GM19328 (cell line): ENCODE results near the gene GLA.
A peak's percentile ranks its signal among the peaks of the same experiment; 100 is the strongest.

ENCODE experiments used
- ATAC-seq: cut with Tn5 transposase; IDR thresholded peaks from one replicate; pipeline ENCODE4 v1.9.1; 2021; ENCODE audit warnings: mild to moderate bottlenecking, moderate library complexity; ENCODE audit not compliant: unreplicated experiment

GLA gene

GRCh38 chrX:101398694-101399093 is 9.0 kb downstream of the GLA start:
- ATAC-seq, result no peak

- ATAC-seq, result no peak
These were observed 9.9 kb downstream of the GLA start for GRCh38 chrX:101397779-101398178.

- ATAC-seq, result no peak
These were observed 11.9 kb downstream of the GLA start for GRCh38 chrX:101395789-101396188.

- ATAC-seq, result no peak
These were observed 13.4 kb downstream of the GLA start for GRCh38 chrX:101394372-101394771.

- ATAC-seq, result no peak
These were observed 14.0 kb downstream of the GLA start for GRCh38 chrX:101393530-101394305.

- ATAC-seq, result no peak
These were observed 15.9 kb downstream of the GLA start for GRCh38 chrX:101391831-101392230.

GRCh38 chrX:101390664-101391525 is 16.8 kb downstream of the GLA start, which contains the start of gene RPL36A:
RPL36A (plus strand) TSS chrX:101391011; CDS start chrX:101391044, 33 bp downstream.
- peak; percentile 80 for ATAC-seq

- ATAC-seq, result no peak
These were observed 19.1 kb downstream of the GLA start for GRCh38 chrX:101388604-101389003.

- ATAC-seq, result no peak
These were observed 21.2 kb downstream of the GLA start for GRCh38 chrX:101386542-101386885.

- peak; percentile 43 for ATAC-seq
These were observed 21.8 kb downstream of the GLA start, which contains the start of gene BTK for GRCh38 chrX:101385795-101386541. BTK (minus strand) TSS chrX:101386191; CDS start chrX:101375284, 10,907 bp downstream.

- ATAC-seq, result no peak
These were observed 22.6 kb downstream of the GLA start for GRCh38 chrX:101385026-101385684.

- ATAC-seq, result peak; percentile 64
These were observed 24.0 kb downstream of the GLA start for GRCh38 chrX:101383679-101384205.

GRCh38 chrX:101377547-101377946 is 30.2 kb downstream of the GLA start:
- no peak for ATAC-seq

GRCh38 chrX:101370888-101371504 is 36.7 kb downstream of the GLA start:
- peak; percentile 63 for ATAC-seq

- ATAC-seq, result no peak
These were observed 38.0 kb downstream of the GLA start for GRCh38 chrX:101369687-101370086.

- ATAC-seq, result no peak
These were observed 38.9 kb downstream of the GLA start for GRCh38 chrX:101368800-101369199.

GRCh38 chrX:101365301-101365795 is 42.4 kb downstream of the GLA start:
- ATAC-seq, result no peak

- no peak for ATAC-seq
These were observed 45.0 kb downstream of the GLA start for GRCh38 chrX:101362757-101363156.

GRCh38 chrX:101362116-101362515 is 45.6 kb downstream of the GLA start:
- ATAC-seq, result no peak

- no peak for ATAC-seq
These were observed 47.3 kb downstream of the GLA start for GRCh38 chrX:101360390-101360789.
